Panc1 (cell line): ENCODE results near the gene TP53AIP1. TPM values are rescaled to one million over a fixed set of nuclear protein-coding genes. Genes with fewer than 3 reads are reported as not detected.

Experiments used
- ATAC-seq: fragments of 200-7000 bp; cut with Tn5 transposase; 2 replicates; pipeline ENCODE4 v1.9.1; 2020; ENCODE audit warnings: mild to moderate bottlenecking, moderate library complexity
- BruUV-seq: library from RNA; stranded (reverse); fragments of 400-500 nt; replicated peaks from 2 replicates; lab custom pipeline; 2021; lab: Mats Ljungman, UMichigan
- CTCF ChIA-PET: fragments of 300-600 bp; sonication (Branson Sonifier 250); formaldehyde crosslinking; loops from one replicate; lab custom pipeline; 2022; ENCODE audit warnings: antibody characterized with exemption; lab: Charles Lee
- POLR2A ChIA-PET: fragments of 300-600 bp; sonication (Branson Sonifier 250); formaldehyde crosslinking; loops from one replicate; lab custom pipeline; 2022; ENCODE audit warnings: antibody characterized with exemption; lab: Charles Lee
- DNase-seq: peaks from one replicate; pipeline ENCODE4 v3.0.0-alpha.2; 2010; ENCODE audit warnings: low read depth, low spot score
- H3K27ac ChIP-seq: 2 replicates; pipeline ENCODE4 v1.5.1; 2011; ENCODE audit warnings: mild to moderate bottlenecking, low read length, inconsistent platforms
- H3K27me3 ChIP-seq: fragments of 200-500 bp; sonication (Bioruptor generic); 2 replicates; pipeline ENCODE4 v1.6.0; 2014; ENCODE audit warnings: low read length, inconsistent platforms; ENCODE audit not compliant: control insufficient read depth, insufficient read depth
- H3K36me3 ChIP-seq: fragments of 200-500 bp; sonication (Bioruptor generic); 2 replicates; pipeline ENCODE4 v1.5.1; 2014; ENCODE audit warnings: inconsistent platforms, mild to moderate bottlenecking, low read length, moderate library complexity; ENCODE audit not compliant: control insufficient read depth, insufficient read depth
- H3K4me1 ChIP-seq: 2 replicates; pipeline ENCODE4 v1.5.1; 2011; ENCODE audit warnings: inconsistent platforms, mild to moderate bottlenecking, low read length, moderate library complexity; ENCODE audit not compliant: control insufficient read depth, insufficient read depth
- H3K4me3 ChIP-seq, 2 experiments: 2 replicates each; pipeline ENCODE4 v1.5.1; 2011 to 2012; ENCODE audit warnings: low read depth in 2 of 2, low read length in 2 of 2, mild to moderate bottlenecking in 2 of 2, inconsistent platforms in 1 of 2, moderate library complexity in 1 of 2
- H3K9me3 ChIP-seq: fragments of 200-500 bp; sonication (Bioruptor generic); 2 replicates; pipeline ENCODE4 v1.5.1; 2014; ENCODE audit warnings: low read depth, mild to moderate bottlenecking, inconsistent platforms, low read length, moderate library complexity; ENCODE audit not compliant: control insufficient read depth, insufficient read depth
- CTCF ChIP-seq: fragments of 450-650 bp; IDR thresholded peaks from 2 replicates; pipeline ENCODE4 v1.5.1; 2017; ENCODE audit warnings: mild to moderate bottlenecking
- POLR2AphosphoS5 ChIP-seq: IDR thresholded peaks from 2 replicates; pipeline ENCODE4 v1.6.1; 2012; ENCODE audit warnings: mild to moderate bottlenecking, low read depth, low read length, moderate library complexity
- REST ChIP-seq, 2 experiments: IDR thresholded peaks; 2 replicates each; pipeline ENCODE4 v1.6.1; 2011 to 2012; ENCODE audit warnings: low read depth in 2 of 2, control low read depth in 1 of 2, low read length in 1 of 2, mild to moderate bottlenecking in 1 of 2, moderate library complexity in 1 of 2; ENCODE audit not compliant: insufficient read depth in 1 of 2
- SIN3A ChIP-seq: IDR thresholded peaks from 2 replicates; pipeline ENCODE4 v1.6.1; 2012; ENCODE audit warnings: low read depth, mild to moderate bottlenecking, low read length, moderate library complexity, borderline replicate concordance; ENCODE audit not compliant: insufficient read depth
- TCF7L2 ChIP-seq: IDR thresholded peaks from 2 replicates; pipeline ENCODE4 v1.6.1; 2011; ENCODE audit warnings: mild to moderate bottlenecking, low read depth, low read length, inconsistent platforms
- in situ Hi-C: cut with HindIII; loops from 2 replicates; pipeline ENCODE4 v1.10.0; 2016; ENCODE audit warnings: low sequenced_read_pairs, low pct_unique_long_range_greater_than_20kb
- intact Hi-C: fragments of 100-400 bp; cut with micrococcal nuclease; formaldehyde crosslinking; loops from one replicate; pipeline ENCODE4 v1.10.0; 2022; ENCODE audit not compliant: unreplicated experiment
- total RNA-seq: library from RNA; stranded (reverse); gene quantifications from one replicate; pipeline ENCODE4 v1.2.1, GENCODE V29; 2021; ENCODE audit not compliant: unreplicated experiment

TP53AIP1 gene
- total RNA-seq, 1 experiment from 2014 or later, result 0.08 TPM

GRCh38 chr11:128894685-128895084 lies 48.0 kb downstream of the TP53AIP1 start:
- no TSS peak for BruUV-seq

GRCh38 chr11:128894286-128894681 lies 48.4 kb downstream of the TP53AIP1 start:
- Histone ChIP-seq H3K4me1 (no peaks in the 10 kb centered on the region), H3K9me3 (no peaks in the 10 kb centered on the region), H3K27ac (no peak overlapping the region), H3K36me3 (no peaks in the 10 kb centered on the region), H3K4me3 (no peak overlapping the region), H3K27me3 (peaks cover 10% of the 10 kb centered on the region)
- CTCF ChIA-PET, result interaction anchor here (0.6 kb wide), 1 partner anchor 12 kb away, joined by 10 read pairs; no protein-coding TSS in a partner anchor
- BruUV-seq, result no TSS peak
- DNase-seq, result no peak
- TF ChIP-seq TCF7L2, result no peak
- no peak for TF ChIP-seq SIN3A
- TF ChIP-seq CTCF, result no peak
- no peak for ATAC-seq
- intact Hi-C loops, result no loop called here
- POLR2A ChIA-PET, result no interaction called here
- in situ Hi-C loops, result no loop called here

More at GRCh38 chr11:128894685-128895084, 48.0 kb downstream of the TP53AIP1 start:
- H3K4me1 ChIP-seq, result no peaks in the 10 kb centered on the region
- no peak overlapping the region for H3K27ac ChIP-seq
- no peaks in the 10 kb centered on the region for H3K36me3 ChIP-seq
- intact Hi-C loops (no loop called here), in situ Hi-C loops (no loop called here)
- ATAC-seq, result no peak
- no peak overlapping the region for H3K4me3 ChIP-seq
- ChIA-PET CTCF (interaction anchor here (0.6 kb wide), 1 partner anchor 11 kb away, joined by 10 read pairs; no protein-coding TSS in a partner anchor), POLR2A (no interaction called here)
- peaks cover 6% of the 10 kb centered on the region for H3K27me3 ChIP-seq
- H3K9me3 ChIP-seq, result no peaks in the 10 kb centered on the region
- TF ChIP-seq REST (IDR thresholded peaks at IDR 0.05; ENCODE audit: insufficient read depth in 1 of 2, low read depth in 2 of 2, low read length in 1 of 2) (no peak), POLR2AphosphoS5 (no peak), SIN3A (no peak), CTCF (no peak), TCF7L2 (no peak)
- no peak for DNase-seq
